ENCODE data around the gene DDX51. TPM values are rescaled to one million over a fixed set of nuclear protein-coding genes. Genes with fewer than 3 reads are reported as not detected.

Gene DDX51
- total RNA-seq, 1 experiment from 2014 or later: 10.5 TPM

- in situ Hi-C loops (cut with HindIII; ENCODE audit: low pct_unique_long_range_greater_than_20kb, low sequenced_read_pairs): no loop called here
- no peak for DNase-seq (ENCODE audit: low read depth)
Measured at GRCh38 chr12:132180648-132181546, 36.8 kb upstream of the DDX51 start.

GRCh38 chr12:132179431-132180362 lies 35.6 kb upstream of the DDX51 start:
- in situ Hi-C loops (cut with HindIII; ENCODE audit: low pct_unique_long_range_greater_than_20kb, low sequenced_read_pairs): no loop called here
- no peak for DNase-seq (ENCODE audit: low read depth)

- in situ Hi-C loops (cut with HindIII; ENCODE audit: low pct_unique_long_range_greater_than_20kb, low sequenced_read_pairs): no loop called here
- no peak for DNase-seq (ENCODE audit: low read depth)
Measured at GRCh38 chr12:132178801-132179401, 34.8 kb upstream of the DDX51 start.

- DNase-seq (ENCODE audit: low read depth): no peak
- in situ Hi-C loops (cut with HindIII; ENCODE audit: low pct_unique_long_range_greater_than_20kb, low sequenced_read_pairs): no loop called here
Measured at GRCh38 chr12:132178316-132178715, 34.2 kb upstream of the DDX51 start.

GRCh38 chr12:132176920-132177551 lies 32.9 kb upstream of the DDX51 start:
- in situ Hi-C loops (cut with HindIII; ENCODE audit: low pct_unique_long_range_greater_than_20kb, low sequenced_read_pairs): no loop called here
- DNase-seq (ENCODE audit: low read depth): no peak

- in situ Hi-C loops (cut with HindIII; ENCODE audit: low pct_unique_long_range_greater_than_20kb, low sequenced_read_pairs): no loop called here
- no peak for DNase-seq (ENCODE audit: low read depth)
Measured at GRCh38 chr12:132176385-132176919, 32.3 kb upstream of the DDX51 start.

- in situ Hi-C loops (cut with HindIII; ENCODE audit: low pct_unique_long_range_greater_than_20kb, low sequenced_read_pairs): no loop called here
- DNase-seq (ENCODE audit: low read depth): no peak
Measured at GRCh38 chr12:132175496-132176384, 31.6 kb upstream of the DDX51 start.

GRCh38 chr12:132174839-132175490 lies 30.8 kb upstream of the DDX51 start:
- no peak for DNase-seq (ENCODE audit: low read depth)
- in situ Hi-C loops (cut with HindIII; ENCODE audit: low pct_unique_long_range_greater_than_20kb, low sequenced_read_pairs): no loop called here

- DNase-seq (ENCODE audit: low read depth): no peak
- in situ Hi-C loops (cut with HindIII; ENCODE audit: low pct_unique_long_range_greater_than_20kb, low sequenced_read_pairs): no loop called here
Measured at GRCh38 chr12:132174015-132174838, 30.1 kb upstream of the DDX51 start.

- DNase-seq (ENCODE audit: low read depth): no peak
- in situ Hi-C loops (cut with HindIII; ENCODE audit: low pct_unique_long_range_greater_than_20kb, low sequenced_read_pairs): no loop called here
Measured at GRCh38 chr12:132173135-132174014, 29.3 kb upstream of the DDX51 start.

- in situ Hi-C loops (cut with HindIII; ENCODE audit: low pct_unique_long_range_greater_than_20kb, low sequenced_read_pairs): no loop called here
Measured at GRCh38 chr12:132172619-132173018, 28.5 kb upstream of the DDX51 start.

GRCh38 chr12:132171968-132172521 lies 27.9 kb upstream of the DDX51 start:
- no peak for DNase-seq (ENCODE audit: low read depth)
- in situ Hi-C loops (cut with HindIII; ENCODE audit: low pct_unique_long_range_greater_than_20kb, low sequenced_read_pairs): no loop called here

More at GRCh38 chr12:132172619-132173018, 28.5 kb upstream of the DDX51 start:
- DNase-seq (ENCODE audit: low read depth): no peak

GRCh38 chr12:132171293-132171967 lies 27.3 kb upstream of the DDX51 start:
- in situ Hi-C loops (cut with HindIII; ENCODE audit: low pct_unique_long_range_greater_than_20kb, low sequenced_read_pairs): no loop called here
- DNase-seq (ENCODE audit: low read depth): no peak

- DNase-seq (ENCODE audit: low read depth): no peak
- in situ Hi-C loops (cut with HindIII; ENCODE audit: low pct_unique_long_range_greater_than_20kb, low sequenced_read_pairs): no loop called here
Measured at GRCh38 chr12:132170637-132171292, 26.6 kb upstream of the DDX51 start.
